T-helper 1 cell treated with Interleukin-12 subunit alpha and Interleukin-12 subunit beta and Interleukin-4 antibody, amounts not matched to agents 30 μg/mL and 1 μg/mL, for 36 hours (primary cell): ENCODE measurements around the gene BMP7.
"Not testable (repeated sequence)": the region's sequence is repeated elsewhere in the genome, so short reads cannot be mapped to it uniquely, and the experiment has no call there.

ENCODE experiments used
- H3K27ac Mint-ChIP-seq: one replicate; pipeline ENCODE4 v1.8.0; 2021; ENCODE audit warnings: mild to moderate bottlenecking, mixed read lengths
- H3K27me3 Mint-ChIP-seq: one replicate; pipeline ENCODE4 v1.8.0; 2021; ENCODE audit warnings: low read depth, mixed read lengths
- H3K36me3 Mint-ChIP-seq: one replicate; pipeline ENCODE4 v1.8.0; 2021; ENCODE audit warnings: low read depth, mixed read lengths
- H3K4me1 Mint-ChIP-seq: one replicate; pipeline ENCODE4 v1.8.0; 2021; ENCODE audit warnings: low read depth, mixed read lengths
- H3K4me3 Mint-ChIP-seq: one replicate; pipeline ENCODE4 v1.8.0; 2021; ENCODE audit warnings: mild to moderate bottlenecking, moderate library complexity, mixed read lengths
- H3K9me3 Mint-ChIP-seq: one replicate; pipeline ENCODE4 v1.8.0; 2021; ENCODE audit warnings: mixed read lengths

Gene BMP7

GRCh38 chr20:57158474-57158873, 108.0 kb downstream of the BMP7 start:
- Mint-ChIP-seq H3K36me3 (no peaks in the 10 kb centered on the region), H3K4me1 (no peaks in the 10 kb centered on the region), H3K9me3 (no peaks in the 10 kb centered on the region), H3K27me3 (no peaks in the 10 kb centered on the region), H3K27ac (no peak overlapping the region), H3K4me3 (no peak overlapping the region)

GRCh38 chr20:57157787-57158186, 108.7 kb downstream of the BMP7 start:
- not testable (repeated sequence) for H3K4me1 Mint-ChIP-seq, H3K27me3 Mint-ChIP-seq, H3K27ac Mint-ChIP-seq, H3K9me3 Mint-ChIP-seq, H3K4me3 Mint-ChIP-seq, H3K36me3 Mint-ChIP-seq

- Mint-ChIP-seq H3K4me3 (no peak overlapping the region), H3K4me1 (no peaks in the 10 kb centered on the region), H3K27me3 (no peaks in the 10 kb centered on the region), H3K27ac (no peak overlapping the region), H3K9me3 (no peaks in the 10 kb centered on the region), H3K36me3 (no peaks in the 10 kb centered on the region)
Measured at GRCh38 chr20:57157106-57157691, 109.2 kb downstream of the BMP7 start.

GRCh38 chr20:57156011-57156729, 110.3 kb downstream of the BMP7 start:
- Mint-ChIP-seq H3K27me3 (no peaks in the 10 kb centered on the region), H3K9me3 (no peaks in the 10 kb centered on the region), H3K4me1 (no peaks in the 10 kb centered on the region), H3K36me3 (no peaks in the 10 kb centered on the region), H3K27ac (no peak overlapping the region), H3K4me3 (no peak overlapping the region)

- Mint-ChIP-seq H3K27ac (no peak overlapping the region), H3K9me3 (no peaks in the 10 kb centered on the region), H3K4me1 (no peaks in the 10 kb centered on the region), H3K36me3 (no peaks in the 10 kb centered on the region), H3K4me3 (no peak overlapping the region), H3K27me3 (no peaks in the 10 kb centered on the region)
Measured at GRCh38 chr20:57155415-57155814, 111.0 kb downstream of the BMP7 start.

GRCh38 chr20:57153238-57153905, 113.1 kb downstream of the BMP7 start:
- H3K27ac Mint-ChIP-seq, result no peak overlapping the region
- no peaks in the 10 kb centered on the region for H3K9me3 Mint-ChIP-seq
- no peaks in the 10 kb centered on the region for H3K36me3 Mint-ChIP-seq
- no peaks in the 10 kb centered on the region for H3K4me1 Mint-ChIP-seq
- H3K27me3 Mint-ChIP-seq, result no peaks in the 10 kb centered on the region
- no peak overlapping the region for H3K4me3 Mint-ChIP-seq

- Mint-ChIP-seq H3K4me1 (no peaks in the 10 kb centered on the region), H3K27me3 (no peaks in the 10 kb centered on the region), H3K9me3 (peaks cover under 1% of the 10 kb centered on the region), H3K27ac (no peak overlapping the region), H3K4me3 (no peak overlapping the region), H3K36me3 (no peaks in the 10 kb centered on the region)
Measured at GRCh38 chr20:57152557-57152956, 113.9 kb downstream of the BMP7 start.

GRCh38 chr20:57150559-57150958, 115.9 kb downstream of the BMP7 start:
- Mint-ChIP-seq H3K9me3 (peaks cover 5% of the 10 kb centered on the region), H3K4me1 (peaks cover 2% of the 10 kb centered on the region), H3K27ac (no peak overlapping the region), H3K27me3 (peaks cover 4% of the 10 kb centered on the region), H3K4me3 (no peak overlapping the region), H3K36me3 (no peaks in the 10 kb centered on the region)

- Mint-ChIP-seq H3K27me3 (peaks cover 4% of the 10 kb centered on the region), H3K9me3 (peaks cover 5% of the 10 kb centered on the region), H3K27ac (no peak overlapping the region), H3K4me3 (no peak overlapping the region), H3K4me1 (peaks cover 2% of the 10 kb centered on the region), H3K36me3 (no peaks in the 10 kb centered on the region)
Measured at GRCh38 chr20:57148263-57148662, 118.2 kb downstream of the BMP7 start.

GRCh38 chr20:57147185-57147584, 119.3 kb downstream of the BMP7 start:
- no peak overlapping the region for H3K27ac Mint-ChIP-seq
- no peak overlapping the region for H3K4me3 Mint-ChIP-seq
- no peaks in the 10 kb centered on the region for H3K36me3 Mint-ChIP-seq
- peaks cover 5% of the 10 kb centered on the region for H3K9me3 Mint-ChIP-seq
- peaks cover 2% of the 10 kb centered on the region for H3K4me1 Mint-ChIP-seq
- peaks cover 4% of the 10 kb centered on the region for H3K27me3 Mint-ChIP-seq

- Mint-ChIP-seq H3K27ac (no peak overlapping the region), H3K27me3 (peaks cover 4% of the 10 kb centered on the region)
Measured at GRCh38 chr20:57146155-57146554, 120.3 kb downstream of the BMP7 start.

GRCh38 chr20:57145089-57145631, 121.3 kb downstream of the BMP7 start:
- no peak overlapping the region for H3K4me3 Mint-ChIP-seq
- H3K4me1 Mint-ChIP-seq, result peaks cover 2% of the 10 kb centered on the region
- H3K27ac Mint-ChIP-seq, result no peak overlapping the region
- H3K9me3 Mint-ChIP-seq, result peaks cover 5% of the 10 kb centered on the region
- H3K36me3 Mint-ChIP-seq, result no peaks in the 10 kb centered on the region
- peaks cover 4% of the 10 kb centered on the region for H3K27me3 Mint-ChIP-seq

More at GRCh38 chr20:57146155-57146554, 120.3 kb downstream of the BMP7 start:
- Mint-ChIP-seq H3K36me3 (no peaks in the 10 kb centered on the region), H3K9me3 (peaks cover 5% of the 10 kb centered on the region), H3K4me1 (peaks cover 2% of the 10 kb centered on the region), H3K4me3 (no peak overlapping the region)

GRCh38 chr20:57143173-57143572, 123.3 kb downstream of the BMP7 start:
- Mint-ChIP-seq H3K27ac (no peak overlapping the region), H3K9me3 (peaks cover 5% of the 10 kb centered on the region), H3K27me3 (peaks cover 4% of the 10 kb centered on the region), H3K36me3 (no peaks in the 10 kb centered on the region), H3K4me1 (peaks cover 2% of the 10 kb centered on the region), H3K4me3 (no peak overlapping the region)

- Mint-ChIP-seq H3K36me3 (no peaks in the 10 kb centered on the region), H3K27ac (no peak overlapping the region), H3K4me1 (peaks cover 2% of the 10 kb centered on the region)
Measured at GRCh38 chr20:57142667-57143066, 123.8 kb downstream of the BMP7 start.

GRCh38 chr20:57141492-57141891, 124.9 kb downstream of the BMP7 start:
- Mint-ChIP-seq H3K27me3 (peaks cover 4% of the 10 kb centered on the region), H3K36me3 (no peaks in the 10 kb centered on the region), H3K4me3 (no peak overlapping the region), H3K9me3 (no peaks in the 10 kb centered on the region), H3K27ac (no peak overlapping the region), H3K4me1 (no peaks in the 10 kb centered on the region)

More at GRCh38 chr20:57142667-57143066, 123.8 kb downstream of the BMP7 start:
- Mint-ChIP-seq H3K4me3 (no peak overlapping the region), H3K27me3 (peaks cover 4% of the 10 kb centered on the region), H3K9me3 (peaks cover 5% of the 10 kb centered on the region)
